OCI-LY1 (cell line): ENCODE data around the gene RNF40.

Source experiments
- H2AFZ ChIP-seq: fragments of 200-600 bp; sonication (generic), shearing (Covaris generic); 2 replicates; pipeline ENCODE4 v1.6.0; 2014; ENCODE audit warnings: antibody characterized with exemption, mild to moderate bottlenecking, low read length
- H3F3A ChIP-seq: fragments of 200-600 bp; sonication (generic), shearing (Covaris generic); 2 replicates; pipeline ENCODE4 v1.6.0; 2014; ENCODE audit warnings: mild to moderate bottlenecking, antibody characterized with exemption, low read length, moderate library complexity; ENCODE audit not compliant: insufficient read depth
- H3K27ac ChIP-seq: fragments of 200-600 bp; sonication (generic); 2 replicates; pipeline ENCODE4 v1.5.1; 2014; ENCODE audit warnings: low read length, mixed run types, mild to moderate bottlenecking, low read depth; ENCODE audit not compliant: poor library complexity, severe bottlenecking
- H3K27me3 ChIP-seq: fragments of 200-600 bp; sonication (generic); 2 replicates; pipeline ENCODE4 v1.6.0; 2014; ENCODE audit warnings: antibody characterized with exemption, mild to moderate bottlenecking, low read length, moderate library complexity; ENCODE audit not compliant: insufficient read depth
- H3K36me3 ChIP-seq: fragments of 200-600 bp; sonication (generic); 2 replicates; pipeline ENCODE4 v1.6.1; 2014; ENCODE audit warnings: mild to moderate bottlenecking, antibody characterized with exemption, low read length, moderate library complexity, mixed read lengths; ENCODE audit not compliant: insufficient read depth
- H3K4me1 ChIP-seq: fragments of 200-600 bp; sonication (generic); 2 replicates; pipeline ENCODE4 v1.5.1; 2014; ENCODE audit warnings: mild to moderate bottlenecking, low read length, moderate library complexity; ENCODE audit not compliant: insufficient read depth, severe bottlenecking
- H3K4me2 ChIP-seq: fragments of 200-600 bp; sonication (generic), shearing (Covaris generic); 2 replicates; pipeline ENCODE4 v1.6.1; 2014; ENCODE audit warnings: low read length
- H3K4me3 ChIP-seq: fragments of 200-600 bp; sonication (generic); 2 replicates; pipeline ENCODE4 v1.5.1; 2014; ENCODE audit warnings: low read length, low read depth, mild to moderate bottlenecking, mixed read lengths; ENCODE audit not compliant: poor library complexity, severe bottlenecking
- H3K79me2 ChIP-seq: fragments of 200-600 bp; shearing (Covaris generic); 2 replicates; pipeline ENCODE4 v1.6.1; 2016; ENCODE audit warnings: mixed run types, low read length, mixed read lengths; ENCODE audit not compliant: insufficient read depth
- H3K9ac ChIP-seq: fragments of 200-600 bp; sonication (generic), shearing (Covaris generic); 2 replicates; pipeline ENCODE4 v1.6.1; 2014; ENCODE audit warnings: mild to moderate bottlenecking, low read length, mixed read lengths
- H3K9me2 ChIP-seq: fragments of 200-600 bp; sonication (generic), shearing (Covaris generic); 2 replicates; pipeline ENCODE4 v1.6.1; 2014; ENCODE audit warnings: low read depth, mild to moderate bottlenecking, low read length, mixed read lengths
- H3K9me3 ChIP-seq: fragments of 200-600 bp; shearing (Covaris generic); 2 replicates; pipeline ENCODE4 v1.6.1; 2014; ENCODE audit warnings: low read length, mixed read lengths
- H4K20me1 ChIP-seq: fragments of 200-600 bp; sonication (generic), shearing (Covaris generic); 2 replicates; pipeline ENCODE4 v1.6.0; 2016; ENCODE audit warnings: mild to moderate bottlenecking, low read length; ENCODE audit not compliant: insufficient read depth
- EZH2 ChIP-seq: fragments of 200-600 bp; sonication (generic), shearing (Covaris generic); IDR thresholded peaks from 2 replicates; pipeline ENCODE4 v1.8.0; 2017; ENCODE audit warnings: borderline replicate concordance, mixed run types, mild to moderate bottlenecking, antibody characterized with exemption, low read length, moderate library complexity, mixed read lengths
- TF ChIP-seq, protein P1 (sequence below): fragments of 200-600 bp; sonication (generic), shearing (Covaris generic); IDR thresholded peaks from 2 replicates; pipeline ENCODE4 v1.5.1; 2017; ENCODE audit warnings: mild to moderate bottlenecking, antibody characterized with exemption, low read length, moderate library complexity, mixed read lengths

RNF40 gene

DNA sequence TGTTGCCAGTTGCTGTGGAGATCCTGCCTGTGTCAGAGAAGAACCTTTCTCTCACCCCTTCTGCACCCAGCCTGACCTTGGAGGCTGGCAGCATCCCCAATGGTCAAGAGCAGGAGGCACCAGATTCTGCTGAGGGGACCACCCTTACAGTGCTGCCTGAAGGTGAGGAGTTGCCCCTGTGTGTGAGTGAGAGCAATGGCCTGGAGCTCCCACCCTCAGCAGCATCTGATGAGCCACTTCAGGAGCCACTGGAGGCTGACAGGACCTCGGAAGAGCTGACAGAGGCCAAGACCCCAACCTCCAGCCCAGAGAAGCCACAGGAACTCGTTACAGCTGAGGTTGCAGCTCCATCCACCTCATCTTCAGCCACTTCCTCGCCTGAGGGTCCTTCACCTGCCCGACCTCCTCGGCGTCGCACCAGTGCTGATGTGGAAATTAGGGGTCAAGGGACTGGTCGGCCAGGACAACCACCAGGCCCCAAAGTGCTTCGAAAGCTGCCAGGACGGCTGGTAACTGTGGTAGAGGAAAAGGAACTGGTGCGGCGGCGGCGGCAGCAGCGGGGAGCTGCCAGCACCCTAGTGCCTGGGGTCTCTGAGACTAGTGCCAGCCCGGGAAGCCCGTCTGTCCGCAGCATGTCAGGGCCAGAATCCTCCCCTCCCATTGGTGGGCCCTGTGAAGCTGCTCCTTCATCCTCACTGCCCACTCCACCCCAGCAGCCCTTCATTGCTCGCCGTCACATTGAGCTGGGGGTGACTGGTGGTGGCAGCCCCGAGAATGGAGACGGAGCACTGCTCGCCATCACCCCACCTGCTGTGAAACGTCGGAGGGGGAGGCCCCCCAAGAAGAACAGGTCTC lies 24.1 kb upstream of the RNF40 start:
- Histone ChIP-seq H3F3A (no peaks in the 10 kb centered on the region), H3K4me1 (no peaks in the 10 kb centered on the region), H2AFZ (no peak overlapping the region), H3K27ac (no peak overlapping the region), H3K9me2 (no peaks in the 10 kb centered on the region), H3K4me2 (no peak overlapping the region), H3K4me3 (no peak overlapping the region), H4K20me1 (no peaks in the 10 kb centered on the region), H3K9me3 (no peaks in the 10 kb centered on the region), H3K79me2 (no peaks in the 10 kb centered on the region), H3K27me3 (no peaks in the 10 kb centered on the region), H3K36me3 (peaks cover 77% of the 10 kb centered on the region), H3K9ac (no peak overlapping the region)
- TF ChIP-seq EZH2: no peak
- TF ChIP-seq, protein P1, sequence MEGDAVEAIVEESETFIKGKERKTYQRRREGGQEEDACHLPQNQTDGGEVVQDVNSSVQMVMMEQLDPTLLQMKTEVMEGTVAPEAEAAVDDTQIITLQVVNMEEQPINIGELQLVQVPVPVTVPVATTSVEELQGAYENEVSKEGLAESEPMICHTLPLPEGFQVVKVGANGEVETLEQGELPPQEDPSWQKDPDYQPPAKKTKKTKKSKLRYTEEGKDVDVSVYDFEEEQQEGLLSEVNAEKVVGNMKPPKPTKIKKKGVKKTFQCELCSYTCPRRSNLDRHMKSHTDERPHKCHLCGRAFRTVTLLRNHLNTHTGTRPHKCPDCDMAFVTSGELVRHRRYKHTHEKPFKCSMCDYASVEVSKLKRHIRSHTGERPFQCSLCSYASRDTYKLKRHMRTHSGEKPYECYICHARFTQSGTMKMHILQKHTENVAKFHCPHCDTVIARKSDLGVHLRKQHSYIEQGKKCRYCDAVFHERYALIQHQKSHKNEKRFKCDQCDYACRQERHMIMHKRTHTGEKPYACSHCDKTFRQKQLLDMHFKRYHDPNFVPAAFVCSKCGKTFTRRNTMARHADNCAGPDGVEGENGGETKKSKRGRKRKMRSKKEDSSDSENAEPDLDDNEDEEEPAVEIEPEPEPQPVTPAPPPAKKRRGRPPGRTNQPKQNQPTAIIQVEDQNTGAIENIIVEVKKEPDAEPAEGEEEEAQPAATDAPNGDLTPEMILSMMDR: no peak

DNA sequence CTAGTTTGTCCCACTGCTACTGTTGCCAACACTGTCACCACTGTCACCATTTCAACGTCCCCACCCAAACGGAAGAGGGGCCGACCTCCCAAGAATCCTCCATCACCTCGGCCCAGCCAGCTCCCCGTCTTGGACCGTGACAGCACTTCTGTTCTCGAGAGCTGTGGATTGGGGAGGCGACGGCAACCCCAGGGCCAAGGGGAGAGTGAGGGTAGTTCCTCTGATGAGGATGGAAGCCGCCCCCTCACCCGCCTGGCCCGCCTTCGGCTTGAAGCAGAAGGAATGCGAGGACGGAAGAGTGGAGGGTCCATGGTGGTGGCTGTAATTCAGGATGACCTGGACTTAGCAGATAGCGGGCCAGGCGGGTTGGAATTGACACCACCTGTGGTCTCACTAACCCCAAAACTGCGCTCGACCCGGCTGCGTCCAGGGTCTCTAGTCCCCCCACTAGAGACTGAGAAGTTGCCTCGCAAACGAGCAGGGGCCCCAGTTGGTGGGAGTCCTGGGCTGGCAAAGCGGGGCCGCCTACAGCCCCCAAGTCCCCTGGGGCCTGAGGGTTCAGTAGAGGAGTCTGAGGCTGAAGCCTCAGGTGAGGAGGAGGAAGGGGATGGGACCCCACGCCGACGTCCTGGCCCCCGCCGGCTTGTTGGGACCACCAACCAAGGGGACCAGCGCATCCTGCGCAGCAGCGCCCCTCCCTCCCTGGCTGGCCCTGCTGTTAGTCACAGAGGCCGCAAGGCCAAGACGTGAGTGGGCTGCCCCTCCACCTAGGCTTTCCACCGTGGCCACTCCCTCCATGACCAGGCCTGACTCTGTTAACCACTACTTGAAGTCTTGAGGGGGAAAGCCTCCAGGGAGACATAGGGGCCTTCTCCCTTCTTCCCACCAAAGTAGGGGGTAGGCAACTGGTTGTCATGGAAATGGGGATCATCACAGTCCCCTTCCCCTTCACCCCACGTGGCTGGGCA lies 22.9 kb upstream of the RNF40 start:
- no peaks in the 10 kb centered on the region for H3K4me1 ChIP-seq
- H3K36me3 ChIP-seq: peaks cover 73% of the 10 kb centered on the region
- no peaks in the 10 kb centered on the region for H3K79me2 ChIP-seq

More for the DNA sequence above, 22.9 kb upstream of the RNF40 start:
- Histone ChIP-seq H4K20me1 (no peaks in the 10 kb centered on the region), H3K9ac (no peak overlapping the region), H3K9me3 (no peaks in the 10 kb centered on the region), H3K4me3 (no peak overlapping the region), H3F3A (no peaks in the 10 kb centered on the region), H3K27me3 (no peaks in the 10 kb centered on the region), H3K4me2 (no peak overlapping the region), H3K9me2 (no peaks in the 10 kb centered on the region), H3K27ac (no peak overlapping the region), H2AFZ (no peak overlapping the region)
- TF ChIP-seq, protein P1: no peak
- no peak for TF ChIP-seq EZH2
